ENCODE measurements around the gene SECISBP2. TPM values are rescaled to one million over a fixed set of nuclear protein-coding genes. Genes with fewer than 3 reads are reported as not detected.

SECISBP2 gene
- total RNA-seq, 1 donor from 2014 or later = 47.3 TPM

GRCh38 chr9:89364666-89365531, 46.6 kb downstream of the SECISBP2 start:
- no peak for DNase-seq (ENCODE audit: low read depth)
- TF ChIP-seq, protein P1, sequence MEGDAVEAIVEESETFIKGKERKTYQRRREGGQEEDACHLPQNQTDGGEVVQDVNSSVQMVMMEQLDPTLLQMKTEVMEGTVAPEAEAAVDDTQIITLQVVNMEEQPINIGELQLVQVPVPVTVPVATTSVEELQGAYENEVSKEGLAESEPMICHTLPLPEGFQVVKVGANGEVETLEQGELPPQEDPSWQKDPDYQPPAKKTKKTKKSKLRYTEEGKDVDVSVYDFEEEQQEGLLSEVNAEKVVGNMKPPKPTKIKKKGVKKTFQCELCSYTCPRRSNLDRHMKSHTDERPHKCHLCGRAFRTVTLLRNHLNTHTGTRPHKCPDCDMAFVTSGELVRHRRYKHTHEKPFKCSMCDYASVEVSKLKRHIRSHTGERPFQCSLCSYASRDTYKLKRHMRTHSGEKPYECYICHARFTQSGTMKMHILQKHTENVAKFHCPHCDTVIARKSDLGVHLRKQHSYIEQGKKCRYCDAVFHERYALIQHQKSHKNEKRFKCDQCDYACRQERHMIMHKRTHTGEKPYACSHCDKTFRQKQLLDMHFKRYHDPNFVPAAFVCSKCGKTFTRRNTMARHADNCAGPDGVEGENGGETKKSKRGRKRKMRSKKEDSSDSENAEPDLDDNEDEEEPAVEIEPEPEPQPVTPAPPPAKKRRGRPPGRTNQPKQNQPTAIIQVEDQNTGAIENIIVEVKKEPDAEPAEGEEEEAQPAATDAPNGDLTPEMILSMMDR (IDR thresholded peaks at IDR 0.05; ENCODE audit: insufficient read depth, low read length, poor library complexity, severe bottlenecking) = no peak
- no peaks in the 10 kb centered on the region for H3K36me3 ChIP-seq (ENCODE audit: control insufficient read depth, insufficient read depth, low read length)

GRCh38 chr9:89365532-89365912, 47.2 kb downstream of the SECISBP2 start:
- Histone ChIP-seq H3K4me3 (ENCODE audit: low read depth, low read length) (no peak overlapping the region), H3K36me3 (ENCODE audit: control insufficient read depth, insufficient read depth, low read length) (no peaks in the 10 kb centered on the region), H3K27me3 (ENCODE audit: control insufficient read depth, insufficient read depth, low read length) (no peaks in the 10 kb centered on the region)
- DNase-seq (ENCODE audit: low read depth) = no peak
- TF ChIP-seq, protein P1 (IDR thresholded peaks at IDR 0.05; ENCODE audit: insufficient read depth, low read length, poor library complexity, severe bottlenecking) = no peak

More at GRCh38 chr9:89364666-89365531, 46.6 kb downstream of the SECISBP2 start:
- Histone ChIP-seq H3K27me3 (ENCODE audit: control insufficient read depth, insufficient read depth, low read length) (no peaks in the 10 kb centered on the region), H3K4me3 (ENCODE audit: low read depth, low read length) (no peak overlapping the region)

DNA sequence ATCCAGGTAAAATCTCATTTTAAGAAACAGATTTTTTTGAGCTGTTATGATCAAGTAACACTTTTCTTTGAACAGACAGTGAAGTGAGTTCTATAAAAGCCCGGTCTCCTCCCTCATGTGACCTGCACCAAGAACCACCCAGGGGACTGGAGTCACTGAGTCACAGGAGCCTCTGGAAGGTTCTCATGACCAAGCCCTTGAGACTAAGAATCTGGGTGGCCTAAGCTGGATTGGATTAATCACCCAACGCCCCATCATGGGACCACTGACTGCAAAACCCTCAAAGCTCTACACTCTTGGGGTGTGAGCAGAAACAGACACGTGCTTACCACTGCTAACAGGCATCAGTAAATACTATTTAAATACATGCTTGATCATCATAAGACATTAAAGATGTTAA, 48.4 kb downstream of the SECISBP2 start:
- TF ChIP-seq, protein P1 (IDR thresholded peaks at IDR 0.05; ENCODE audit: insufficient read depth, low read length, poor library complexity, severe bottlenecking) = no peak
- DNase-seq (ENCODE audit: low read depth) = no peak
- Histone ChIP-seq H3K27me3 (ENCODE audit: control insufficient read depth, insufficient read depth, low read length) (no peaks in the 10 kb centered on the region), H3K4me3 (ENCODE audit: low read depth, low read length) (no peak overlapping the region), H3K36me3 (ENCODE audit: control insufficient read depth, insufficient read depth, low read length) (no peaks in the 10 kb centered on the region)

DNA sequence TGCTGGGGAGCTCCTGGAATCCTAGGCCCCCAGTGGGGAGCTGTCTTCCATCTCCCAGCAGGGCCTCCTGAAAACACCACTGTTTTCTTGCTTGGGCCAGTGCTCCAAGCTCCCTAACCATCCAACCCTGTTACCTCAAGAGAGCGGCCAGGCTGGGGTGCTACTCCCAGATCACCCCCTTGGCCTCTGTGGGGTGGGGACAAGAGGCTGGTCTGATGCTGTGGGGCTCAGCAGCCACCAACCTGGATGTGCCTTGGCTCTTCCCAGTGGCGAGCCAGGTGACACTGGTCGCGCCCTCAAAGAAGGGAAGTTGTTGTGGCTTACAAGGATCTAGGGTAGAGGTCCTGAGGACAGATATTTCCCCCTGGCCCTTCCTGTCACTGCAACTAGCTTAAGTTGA, 49.0 kb downstream of the SECISBP2 start:
- Histone ChIP-seq H3K27me3 (ENCODE audit: control insufficient read depth, insufficient read depth, low read length) (no peaks in the 10 kb centered on the region), H3K36me3 (ENCODE audit: control insufficient read depth, insufficient read depth, low read length) (no peaks in the 10 kb centered on the region), H3K4me3 (ENCODE audit: low read depth, low read length) (no peak overlapping the region)
- TF ChIP-seq, protein P1 (IDR thresholded peaks at IDR 0.05; ENCODE audit: insufficient read depth, low read length, poor library complexity, severe bottlenecking) = no peak
- DNase-seq (ENCODE audit: low read depth) = no peak

DNA sequence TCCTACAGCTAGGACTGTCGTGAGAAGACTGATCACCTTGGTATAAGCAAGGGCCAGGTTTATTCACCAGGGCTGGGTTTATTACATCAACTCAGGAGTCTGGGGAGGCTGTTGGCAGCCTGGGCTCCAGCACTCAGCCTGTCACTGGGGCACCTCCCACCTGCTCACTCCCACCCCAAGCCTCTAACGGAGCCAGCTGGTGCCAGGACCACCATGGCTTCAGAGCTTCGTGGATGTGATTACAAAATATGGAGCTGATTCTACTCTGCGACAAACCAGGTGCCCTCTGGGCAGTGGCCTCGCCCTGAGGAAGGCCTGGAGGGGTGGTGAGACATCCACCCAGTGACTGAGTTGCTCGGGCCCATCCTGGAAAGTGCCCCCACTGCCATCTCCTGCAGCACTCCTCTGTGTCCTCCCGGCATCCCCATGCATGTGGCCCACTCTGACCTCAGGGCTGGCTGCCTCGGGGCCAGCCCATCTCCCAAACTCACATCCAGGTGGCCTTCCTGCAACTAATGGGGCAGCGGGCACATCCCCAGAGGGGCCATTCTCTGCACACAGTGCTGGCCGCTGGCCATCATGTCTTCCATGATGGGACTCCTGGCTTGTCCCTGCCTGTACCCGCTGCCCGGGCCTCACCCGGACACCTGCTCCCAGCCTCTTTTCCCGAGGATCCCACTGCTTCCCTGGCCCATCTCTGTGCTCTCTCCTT, 49.6 kb downstream of the SECISBP2 start:
- Histone ChIP-seq H3K4me3 (ENCODE audit: low read depth, low read length) (no peak overlapping the region), H3K27me3 (ENCODE audit: control insufficient read depth, insufficient read depth, low read length) (no peaks in the 10 kb centered on the region), H3K36me3 (ENCODE audit: control insufficient read depth, insufficient read depth, low read length) (no peaks in the 10 kb centered on the region)
- TF ChIP-seq, protein P1 (IDR thresholded peaks at IDR 0.05; ENCODE audit: insufficient read depth, low read length, poor library complexity, severe bottlenecking) = no peak
- no peak for DNase-seq (ENCODE audit: low read depth)

All from kidney epithelial cell (primary cell).